Prostate gland (tissue), 2 donors: ENCODE data around the gene ADCY7.
"Not testable (repeated sequence)": the region's sequence is repeated elsewhere in the genome, so short reads cannot be mapped to it uniquely, and the experiment has no call there.

Experiments used
- POLR2AphosphoS5 ChIP-seq: sonication (generic); formaldehyde crosslinking; IDR thresholded peaks from one replicate; pipeline ENCODE4 v1.6.1; 2017; ENCODE audit warnings: antibody characterized with exemption
- TF ChIP-seq, protein P1 (sequence below), 4 experiments: fragments of 200-600 bp in 2 of 4; fragments of 450-650 bp in 2 of 4; sonication (generic) in 2 of 4; IDR thresholded peaks; 1 replicate in 3 of 4; 2 replicates in 1 of 4; pipeline ENCODE4 v1.5.1; 2016 to 2019; ENCODE audit warnings: antibody characterized with exemption in 4 of 4, mild to moderate bottlenecking in 2 of 4, moderate library complexity in 2 of 4

DNA sequence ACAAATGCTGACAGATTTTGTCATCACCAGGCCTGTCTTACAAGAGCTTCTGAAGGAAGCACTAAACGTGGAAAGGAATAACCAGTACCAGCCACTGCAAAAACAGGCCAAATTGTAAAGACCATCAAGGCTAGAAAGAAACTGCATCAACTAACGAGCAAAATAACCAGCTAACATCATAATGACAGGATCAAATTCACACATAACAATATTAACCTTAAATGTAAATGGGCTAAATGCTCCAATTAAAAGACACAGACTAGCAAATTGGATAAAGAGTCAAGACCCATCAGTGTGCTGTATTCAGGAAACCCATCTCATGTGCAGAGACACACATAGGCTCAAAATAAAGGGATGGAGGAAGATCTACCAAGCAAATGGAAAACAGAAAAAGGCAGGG, 78.9 kb downstream of the ADCY7 start:
- not testable (repeated sequence) for TF ChIP-seq POLR2AphosphoS5
- TF ChIP-seq, protein P1, sequence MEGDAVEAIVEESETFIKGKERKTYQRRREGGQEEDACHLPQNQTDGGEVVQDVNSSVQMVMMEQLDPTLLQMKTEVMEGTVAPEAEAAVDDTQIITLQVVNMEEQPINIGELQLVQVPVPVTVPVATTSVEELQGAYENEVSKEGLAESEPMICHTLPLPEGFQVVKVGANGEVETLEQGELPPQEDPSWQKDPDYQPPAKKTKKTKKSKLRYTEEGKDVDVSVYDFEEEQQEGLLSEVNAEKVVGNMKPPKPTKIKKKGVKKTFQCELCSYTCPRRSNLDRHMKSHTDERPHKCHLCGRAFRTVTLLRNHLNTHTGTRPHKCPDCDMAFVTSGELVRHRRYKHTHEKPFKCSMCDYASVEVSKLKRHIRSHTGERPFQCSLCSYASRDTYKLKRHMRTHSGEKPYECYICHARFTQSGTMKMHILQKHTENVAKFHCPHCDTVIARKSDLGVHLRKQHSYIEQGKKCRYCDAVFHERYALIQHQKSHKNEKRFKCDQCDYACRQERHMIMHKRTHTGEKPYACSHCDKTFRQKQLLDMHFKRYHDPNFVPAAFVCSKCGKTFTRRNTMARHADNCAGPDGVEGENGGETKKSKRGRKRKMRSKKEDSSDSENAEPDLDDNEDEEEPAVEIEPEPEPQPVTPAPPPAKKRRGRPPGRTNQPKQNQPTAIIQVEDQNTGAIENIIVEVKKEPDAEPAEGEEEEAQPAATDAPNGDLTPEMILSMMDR (IDR thresholded peaks at IDR 0.05) = not testable (repeated sequence)
